Endothelial cell of umbilical vein (primary cell): Measurements from ENCODE around the gene CPD. TPM values are rescaled to one million over a fixed set of nuclear protein-coding genes. Genes with fewer than 3 reads are reported as not detected.

Experiments used
- BruUV-seq: library from RNA; stranded (reverse); fragments of 400-500 nt; replicated peaks from 2 replicates; lab custom pipeline; 2021; lab: Mats Ljungman, UMichigan
- CTCF ChIA-PET: fragments of 300-600, 350-600 bp; sonication (Branson Sonifier 250); formaldehyde crosslinking; loops from one replicate; lab custom pipeline; 2021; ENCODE audit warnings: antibody characterized with exemption, inconsistent platforms; lab: Charles Lee
- POLR2A ChIA-PET: fragments of 300-600, 350-600 bp; sonication (Branson Sonifier 250); formaldehyde crosslinking; loops from one replicate; lab custom pipeline; 2021; ENCODE audit warnings: antibody characterized with exemption, inconsistent platforms; lab: Charles Lee
- DNase-seq: peaks from one replicate; pipeline ENCODE4 v3.0.0-alpha.2; 2011; ENCODE audit warnings: low read depth, low spot score
- FAIRE-seq: peaks from 2 replicates; lab custom pipeline; 2011; peaks lifted over from hg19 to GRCh38; lab: Jason Lieb, UNC
- H2AFZ ChIP-seq: 2 replicates; pipeline ENCODE4 v1.6.0; 2012; ENCODE audit warnings: low read depth, low read length, control low read depth, inconsistent platforms
- H3K27ac ChIP-seq: 2 replicates; pipeline ENCODE4 v1.5.1; 2011; ENCODE audit warnings: low read depth, mild to moderate bottlenecking, control low read depth, low read length, moderate library complexity; ENCODE audit not compliant: insufficient read depth
- H3K27me3 ChIP-seq, 2 experiments: 2 replicates each; pipeline versions ENCODE4 v1.6.0 to v1.6.1; 2011; ENCODE audit warnings: low read length in 2 of 2, mixed read lengths in 1 of 2; ENCODE audit not compliant: control insufficient read depth in 2 of 2, insufficient read depth in 2 of 2
- H3K36me3 ChIP-seq, 2 experiments: 2 replicates in 1 of 2; 3 replicates in 1 of 2; pipeline ENCODE4 v1.5.1; 2011; ENCODE audit warnings: low read length in 2 of 2, mild to moderate bottlenecking in 1 of 2, moderate library complexity in 1 of 2; ENCODE audit not compliant: control insufficient read depth in 2 of 2, insufficient read depth in 2 of 2; ENCODE audit errors: extremely low read depth in 1 of 2
- H3K4me1 ChIP-seq: 3 replicates; pipeline ENCODE4 v1.5.1; 2011; ENCODE audit warnings: mild to moderate bottlenecking, low read length; ENCODE audit not compliant: control insufficient read depth, insufficient read depth; ENCODE audit errors: extremely low read depth
- H3K4me2 ChIP-seq: 2 replicates; pipeline ENCODE4 v1.6.1; 2011; ENCODE audit warnings: low read length, control low read depth, mixed read lengths; ENCODE audit not compliant: insufficient read depth
- H3K4me3 ChIP-seq, 3 experiments: fragments of 200-600 bp in 1 of 3; sonication (generic), shearing (Covaris generic) in 1 of 3; replicated peaks in 1 of 3; 2 replicates each; pipeline ENCODE4 v1.5.1; 2011 to 2016; ENCODE audit warnings: control low read depth in 3 of 3, low read length in 3 of 3, mild to moderate bottlenecking in 2 of 3, inconsistent platforms in 1 of 3, low read depth in 1 of 3, moderate library complexity in 1 of 3; ENCODE audit not compliant: insufficient read depth in 1 of 3
- H3K79me2 ChIP-seq: 2 replicates; pipeline ENCODE4 v1.6.0; 2012; ENCODE audit warnings: low read length, inconsistent platforms; ENCODE audit not compliant: control insufficient read depth, insufficient read depth
- H3K9ac ChIP-seq: replicated peaks from 2 replicates; pipeline ENCODE3; 2011; ENCODE audit warnings: low read length, control low read depth; ENCODE audit not compliant: insufficient read depth; ENCODE audit errors: extremely low read depth
- H3K9me1 ChIP-seq: replicated peaks from 3 replicates; pipeline ENCODE4 v1.6.0; 2011; ENCODE audit warnings: mild to moderate bottlenecking, low read length; ENCODE audit not compliant: control insufficient read depth, insufficient read depth; ENCODE audit errors: extremely low read depth
- H3K9me3 ChIP-seq: replicated peaks from 2 replicates; pipeline ENCODE4 v1.5.1; 2012; ENCODE audit warnings: low read length, inconsistent platforms; ENCODE audit not compliant: control insufficient read depth, insufficient read depth
- H4K20me1 ChIP-seq: replicated peaks from 2 replicates; pipeline ENCODE3; 2011; ENCODE audit warnings: mild to moderate bottlenecking, low read length; ENCODE audit not compliant: control insufficient read depth, insufficient read depth; ENCODE audit errors: extremely low read depth
- EZH2 ChIP-seq: IDR thresholded peaks from 2 replicates; pipeline ENCODE4 v1.6.1; 2012; ENCODE audit warnings: borderline replicate concordance, low read depth, mild to moderate bottlenecking, moderate library complexity, low read length, inconsistent platforms; ENCODE audit not compliant: severe bottlenecking
- FOS ChIP-seq: IDR thresholded peaks from 2 replicates; pipeline ENCODE4 v1.6.1; 2011; ENCODE audit warnings: mild to moderate bottlenecking, low read length, moderate library complexity, borderline replicate concordance; ENCODE audit not compliant: insufficient read depth
- GATA2 ChIP-seq: IDR thresholded peaks from 2 replicates; pipeline ENCODE4 v1.7.0; 2011; ENCODE audit warnings: low read depth, mild to moderate bottlenecking, moderate library complexity, mixed read lengths, low read length; ENCODE audit not compliant: insufficient read length, insufficient read depth
- JUN ChIP-seq: IDR thresholded peaks from 2 replicates; pipeline ENCODE4 v1.6.1; 2011; ENCODE audit warnings: borderline replicate concordance, low read depth; ENCODE audit not compliant: insufficient read length, insufficient read depth
- MAX ChIP-seq: IDR thresholded peaks from 2 replicates; pipeline ENCODE4 v1.6.1; 2011; ENCODE audit not compliant: insufficient read depth, insufficient read length
- MYC ChIP-seq: IDR thresholded peaks from one replicate; pipeline ENCODE4 v1.6.1; 2011; ENCODE audit warnings: mild to moderate bottlenecking, low read depth, low read length
- POLR2A ChIP-seq: IDR thresholded peaks from 2 replicates; pipeline ENCODE4 v1.6.1; 2012; ENCODE audit warnings: low read depth, mild to moderate bottlenecking, control low read depth, low read length
- POLR2AphosphoS5 ChIP-seq: IDR thresholded peaks from 2 replicates; pipeline ENCODE4 v1.6.1; 2012; ENCODE audit warnings: low read depth, mild to moderate bottlenecking, control low read depth, low read length, moderate library complexity; ENCODE audit not compliant: insufficient read depth
- dilution Hi-C: fragments of 300-500 bp; cut with MboI; formaldehyde crosslinking; loops from one replicate; pipeline ENCODE4 v1.15.0; 2019; ENCODE audit warnings: low sequenced_read_pairs; ENCODE audit not compliant: extremely low pct_ligation_motif_present
- intact Hi-C: fragments of 100-400 bp; cut with micrococcal nuclease; formaldehyde crosslinking; loops from one replicate; pipeline ENCODE4 v1.10.0; 2022
- polyA plus RNA-seq, 4 experiments: library from polyadenylated mRNA; depleted of rRNA in 3 of 4; stranded (reverse) in 3 of 4; unstranded in 1 of 4; fragments of >200 nt; gene quantifications; 2 replicates each; pipeline versions ENCODE4 v1.2.1 to v1.2.3, GENCODE V29; 2011 to 2012; ENCODE audit warnings: missing spikeins in 1 of 4
- total RNA-seq: library from RNA; stranded (reverse); gene quantifications from 2 replicates; pipeline ENCODE4 v1.2.3, GENCODE V29; 2021
- TF ChIP-seq, protein P1 (sequence below), 2 donors: IDR thresholded peaks; 1 replicate in 1 of 2; 2 replicates in 1 of 2; pipeline ENCODE4 v1.5.1; 2011; ENCODE audit warnings: low read length in 2 of 2, mild to moderate bottlenecking in 2 of 2, moderate library complexity in 2 of 2, control low read depth in 1 of 2, inconsistent platforms in 1 of 2, low read depth in 1 of 2; ENCODE audit not compliant: insufficient read depth in 1 of 2; ENCODE audit errors: extremely low read depth in 1 of 2

Gene CPD
- total and polyA plus RNA-seq, 2 donors (not counting 3 experiments of a cell fraction or from before 2014, with no cell fraction given): 18.3 to 63.6 TPM

DNA sequence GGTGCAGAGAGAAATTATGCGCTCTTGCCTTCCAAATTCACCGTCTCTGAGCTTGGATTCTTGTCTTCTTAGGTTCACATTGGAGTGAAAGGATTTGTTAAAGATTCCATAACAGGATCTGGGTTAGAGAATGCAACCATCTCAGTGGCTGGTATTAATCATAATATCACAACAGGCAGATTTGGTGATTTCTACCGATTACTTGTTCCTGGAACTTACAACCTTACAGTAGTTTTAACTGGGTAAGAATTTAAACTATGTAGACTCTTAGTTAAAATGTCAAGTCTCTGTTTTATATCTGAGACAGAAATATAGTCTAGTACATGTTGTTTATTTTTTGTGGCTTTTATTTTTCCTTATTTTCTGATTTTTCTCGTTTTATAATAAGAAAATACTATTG, 42.9 kb downstream of the CPD start:
- Histone ChIP-seq H4K20me1 (no peaks in the 10 kb centered on the region), H3K27me3 (no peaks in the 10 kb centered on the region), H3K9me1 (no peaks in the 10 kb centered on the region), H2AFZ (no peak overlapping the region), H3K27ac (no peak overlapping the region), H3K9ac (no peak overlapping the region), H3K79me2 (no peaks in the 10 kb centered on the region), H3K4me3 (no peak overlapping the region), H3K9me3 (no peaks in the 10 kb centered on the region), H3K4me1 (no peaks in the 10 kb centered on the region), H3K4me2 (no peak overlapping the region), H3K36me3 (peaks cover 0 to 5% of the 10 kb centered on the region in 2 experiments)
- no TSS peak for BruUV-seq
- POLR2A ChIA-PET: no interaction called here
- FAIRE-seq (no peak), DNase-seq (no peak)
- TF ChIP-seq JUN: no peak
- TF ChIP-seq GATA2: no peak
- TF ChIP-seq, protein P1, sequence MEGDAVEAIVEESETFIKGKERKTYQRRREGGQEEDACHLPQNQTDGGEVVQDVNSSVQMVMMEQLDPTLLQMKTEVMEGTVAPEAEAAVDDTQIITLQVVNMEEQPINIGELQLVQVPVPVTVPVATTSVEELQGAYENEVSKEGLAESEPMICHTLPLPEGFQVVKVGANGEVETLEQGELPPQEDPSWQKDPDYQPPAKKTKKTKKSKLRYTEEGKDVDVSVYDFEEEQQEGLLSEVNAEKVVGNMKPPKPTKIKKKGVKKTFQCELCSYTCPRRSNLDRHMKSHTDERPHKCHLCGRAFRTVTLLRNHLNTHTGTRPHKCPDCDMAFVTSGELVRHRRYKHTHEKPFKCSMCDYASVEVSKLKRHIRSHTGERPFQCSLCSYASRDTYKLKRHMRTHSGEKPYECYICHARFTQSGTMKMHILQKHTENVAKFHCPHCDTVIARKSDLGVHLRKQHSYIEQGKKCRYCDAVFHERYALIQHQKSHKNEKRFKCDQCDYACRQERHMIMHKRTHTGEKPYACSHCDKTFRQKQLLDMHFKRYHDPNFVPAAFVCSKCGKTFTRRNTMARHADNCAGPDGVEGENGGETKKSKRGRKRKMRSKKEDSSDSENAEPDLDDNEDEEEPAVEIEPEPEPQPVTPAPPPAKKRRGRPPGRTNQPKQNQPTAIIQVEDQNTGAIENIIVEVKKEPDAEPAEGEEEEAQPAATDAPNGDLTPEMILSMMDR (IDR thresholded peaks at IDR 0.05; ENCODE audit: extremely low read depth in 1 of 2, insufficient read depth in 1 of 2, low read depth in 1 of 2, low read length in 2 of 2): no peak
- no peak for TF ChIP-seq POLR2AphosphoS5
- no peak for TF ChIP-seq FOS
- no peak for TF ChIP-seq EZH2
- no peak for TF ChIP-seq MYC
- no peak for TF ChIP-seq MAX
- TF ChIP-seq POLR2A: no peak
- dilution Hi-C loops (no loop called here), intact Hi-C loops (no loop called here)
- CTCF ChIA-PET: no interaction called here
